Keratinocyte (primary cell): Measurements from ENCODE around the gene TAF1C.

Experiments
- EZH2 ChIP-seq: IDR thresholded peaks from one replicate; pipeline ENCODE4 v1.6.1; 2012; ENCODE audit warnings: inconsistent platforms, mild to moderate bottlenecking, low read length, moderate library complexity
- TF ChIP-seq, protein P1 (sequence below), 3 experiments: IDR thresholded peaks in 1 of 3; conservative IDR thresholded peaks in 1 of 3; optimal IDR thresholded peaks in 1 of 3; 2 replicates in 2 of 3; 3 replicates in 1 of 3; pipeline versions ENCODE3 to v1.5.1; 2011; ENCODE audit warnings: low read length in 3 of 3, mild to moderate bottlenecking in 3 of 3, moderate library complexity in 2 of 3, control low read depth in 1 of 3, inconsistent platforms in 1 of 3; ENCODE audit not compliant: insufficient read depth in 2 of 3; ENCODE audit errors: extremely low read depth in 1 of 3

DNA sequence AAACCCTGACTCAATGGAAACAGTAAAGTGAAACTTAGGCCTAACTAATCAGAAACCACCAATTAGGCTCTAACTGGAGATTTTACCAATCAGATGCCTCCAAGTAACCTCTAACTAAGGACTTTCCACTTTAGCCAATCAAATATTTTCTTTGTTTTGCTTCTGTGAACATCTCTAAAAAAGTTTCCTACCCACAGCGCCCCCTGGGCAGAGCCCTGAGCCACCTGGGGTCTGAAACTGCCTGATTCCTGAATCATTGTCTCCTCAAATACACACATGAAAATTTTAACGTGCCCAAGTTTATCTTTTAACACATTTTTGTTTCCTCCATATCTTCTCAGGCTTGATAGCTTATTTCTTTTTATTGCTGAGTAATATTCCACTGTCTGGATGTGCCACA is 23.1 kb upstream of the TAF1C start:
- TF ChIP-seq, protein P1, sequence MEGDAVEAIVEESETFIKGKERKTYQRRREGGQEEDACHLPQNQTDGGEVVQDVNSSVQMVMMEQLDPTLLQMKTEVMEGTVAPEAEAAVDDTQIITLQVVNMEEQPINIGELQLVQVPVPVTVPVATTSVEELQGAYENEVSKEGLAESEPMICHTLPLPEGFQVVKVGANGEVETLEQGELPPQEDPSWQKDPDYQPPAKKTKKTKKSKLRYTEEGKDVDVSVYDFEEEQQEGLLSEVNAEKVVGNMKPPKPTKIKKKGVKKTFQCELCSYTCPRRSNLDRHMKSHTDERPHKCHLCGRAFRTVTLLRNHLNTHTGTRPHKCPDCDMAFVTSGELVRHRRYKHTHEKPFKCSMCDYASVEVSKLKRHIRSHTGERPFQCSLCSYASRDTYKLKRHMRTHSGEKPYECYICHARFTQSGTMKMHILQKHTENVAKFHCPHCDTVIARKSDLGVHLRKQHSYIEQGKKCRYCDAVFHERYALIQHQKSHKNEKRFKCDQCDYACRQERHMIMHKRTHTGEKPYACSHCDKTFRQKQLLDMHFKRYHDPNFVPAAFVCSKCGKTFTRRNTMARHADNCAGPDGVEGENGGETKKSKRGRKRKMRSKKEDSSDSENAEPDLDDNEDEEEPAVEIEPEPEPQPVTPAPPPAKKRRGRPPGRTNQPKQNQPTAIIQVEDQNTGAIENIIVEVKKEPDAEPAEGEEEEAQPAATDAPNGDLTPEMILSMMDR (optimal IDR thresholded peaks at IDR 0.05 in 1 of 3, IDR thresholded peaks at IDR 0.05 in 1 of 3, conservative IDR thresholded peaks at IDR 0.05 in 1 of 3; ENCODE audit: extremely low read depth in 1 of 3, insufficient read depth in 2 of 3, low read length in 3 of 3), result no peak
- TF ChIP-seq EZH2, result no peak
